ENCODE measurements around the gene TBX6. TPM values are rescaled to one million over a fixed set of nuclear protein-coding genes. Genes with fewer than 3 reads are reported as not detected.

Gene TBX6
- total RNA-seq, 2 donors from 2014 or later, result 0.85 to 1.6 TPM

GRCh38 chr16:30092373-30093010, 768 bp upstream of the TBX6 start:
- Histone ChIP-seq H3K36me3 (peaks cover 3% of the 10 kb centered on the region), H3K9ac (ENCODE audit: low read depth in 2 of 2, low read length in 2 of 2) (peak overlapping the region; percentile 71 to 91), H3K4me3 (peak overlapping the region; percentile 60), H3K9me3 (no peaks in the 10 kb centered on the region), H3K27me3 (no peaks in the 10 kb centered on the region), H3K4me1 (peaks cover 13% of the 10 kb centered on the region), H3K27ac (peak overlapping the region; percentile 84)
- TF ChIP-seq CTCF (IDR thresholded peaks at IDR 0.05), result peak; percentile 41
- peak; percentile 83 for DNase-seq
- intact Hi-C loops (cut with DNase I), result loop anchor here (10.0 kb wide), 2 partner anchors 262 to 322 kb away; partner anchors contain the start of gene CD2BP2

- DNase-seq, result no peak
- Histone ChIP-seq H3K36me3 (peaks cover 3% of the 10 kb centered on the region), H3K4me1 (peaks cover 10% of the 10 kb centered on the region), H3K4me3 (peak overlapping the region; percentile 60), H3K9ac (ENCODE audit: low read depth in 2 of 2, low read length in 2 of 2) (peak overlapping the region; percentile 73 to 91), H3K27ac (no peak overlapping the region), H3K9me3 (no peaks in the 10 kb centered on the region), H3K27me3 (no peaks in the 10 kb centered on the region)
- no peak for TF ChIP-seq CTCF (IDR thresholded peaks at IDR 0.05)
- intact Hi-C loops (cut with DNase I), result loop anchor here (10.0 kb wide), 2 partner anchors 264 to 324 kb away; partner anchors contain the start of gene CD2BP2
These were observed 953 bp downstream of the TBX6 start for GRCh38 chr16:30090610-30091331.

GRCh38 chr16:30088832-30089624, 2.7 kb downstream of the TBX6 start:
- intact Hi-C loops (cut with DNase I), result no loop called here
- Histone ChIP-seq H3K27me3 (no peaks in the 10 kb centered on the region), H3K9me3 (no peaks in the 10 kb centered on the region), H3K4me3 (no peak overlapping the region), H3K9ac (ENCODE audit: low read depth in 2 of 2, low read length in 2 of 2) (no peak overlapping the region), H3K4me1 (peaks cover 10% of the 10 kb centered on the region), H3K36me3 (peaks cover 14% of the 10 kb centered on the region), H3K27ac (no peak overlapping the region)
- DNase-seq, result no peak
- no peak for TF ChIP-seq CTCF (IDR thresholded peaks at IDR 0.05)

DNA sequence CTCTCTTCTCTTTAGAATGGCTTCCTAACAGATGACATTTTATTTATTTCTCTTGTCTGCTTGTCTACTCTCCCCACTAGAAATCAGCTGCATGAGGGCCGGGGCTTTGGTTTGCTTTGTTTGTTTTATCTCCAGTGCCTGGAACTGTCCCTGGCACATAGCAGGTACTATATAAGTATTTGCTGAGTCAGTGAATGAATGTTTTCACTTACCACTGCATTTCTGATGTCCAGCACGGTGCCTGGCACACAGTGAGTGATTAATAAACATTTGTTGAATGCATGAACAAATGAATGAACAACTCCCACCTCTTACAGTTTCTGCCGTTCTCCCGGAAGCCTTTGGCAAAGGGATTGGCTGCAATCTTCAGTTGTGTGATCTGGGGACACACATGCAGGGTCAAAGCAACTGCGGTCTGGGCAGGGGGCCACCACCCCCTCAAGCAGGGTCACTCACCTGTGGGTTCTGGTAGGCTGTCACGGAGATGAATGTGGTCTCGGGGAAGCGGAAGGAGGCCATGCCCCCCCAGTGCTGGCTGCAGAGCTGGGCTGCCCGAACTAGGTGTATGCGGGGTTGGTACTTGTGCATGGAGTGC, 3.4 kb downstream of the TBX6 start:
- no peak for DNase-seq
- Histone ChIP-seq H3K27me3 (no peaks in the 10 kb centered on the region), H3K4me3 (no peak overlapping the region), H3K9ac (ENCODE audit: low read depth in 2 of 2, low read length in 2 of 2) (no peak overlapping the region), H3K4me1 (peaks cover 10% of the 10 kb centered on the region), H3K27ac (no peak overlapping the region), H3K36me3 (peaks cover 14% of the 10 kb centered on the region), H3K9me3 (no peaks in the 10 kb centered on the region)
- intact Hi-C loops (cut with DNase I), result no loop called here
- no peak for TF ChIP-seq CTCF (IDR thresholded peaks at IDR 0.05)
